ENCODE data around the gene GRID2. TPM values are rescaled to one million over a fixed set of nuclear protein-coding genes. Genes with fewer than 3 reads are reported as not detected.

GRID2 gene
- total RNA-seq, 1 donor from 2014 or later: not detected

- intact Hi-C loops (cut with micrococcal nuclease): no loop called here
- H3K4me1 ChIP-seq: no peaks in the 10 kb centered on the region
- H3K4me3 ChIP-seq: no peak overlapping the region
- no peaks in the 10 kb centered on the region for H3K36me3 ChIP-seq
- no peak overlapping the region for H3K27ac ChIP-seq (replicated peaks)
- no peak for TF ChIP-seq CTCF (IDR thresholded peaks at IDR 0.05; ENCODE audit: borderline replicate concordance)
- no peaks in the 10 kb centered on the region for H3K27me3 ChIP-seq (ENCODE audit: low read depth)
- DNase-seq: no peak
- H3K9me3 ChIP-seq (replicated peaks): no peaks in the 10 kb centered on the region
Measured at GRCh38 chr4:92733231-92733630, 429.5 kb downstream of the GRID2 start.

GRCh38 chr4:92735025-92735665 lies 431.4 kb downstream of the GRID2 start:
- Histone ChIP-seq H3K4me1 (no peaks in the 10 kb centered on the region), H3K4me3 (no peak overlapping the region), H3K27me3 (ENCODE audit: low read depth) (no peaks in the 10 kb centered on the region), H3K36me3 (no peaks in the 10 kb centered on the region), H3K27ac (replicated peaks) (no peak overlapping the region), H3K9me3 (replicated peaks) (no peaks in the 10 kb centered on the region)
- no peak for TF ChIP-seq CTCF (IDR thresholded peaks at IDR 0.05; ENCODE audit: borderline replicate concordance)
- no peak for DNase-seq
- intact Hi-C loops (cut with micrococcal nuclease): no loop called here

GRCh38 chr4:92760433-92760832 lies 456.7 kb downstream of the GRID2 start:
- Histone ChIP-seq H3K4me1 (no peaks in the 10 kb centered on the region), H3K27me3 (ENCODE audit: low read depth) (no peaks in the 10 kb centered on the region), H3K4me3 (no peak overlapping the region), H3K36me3 (no peaks in the 10 kb centered on the region), H3K9me3 (replicated peaks) (no peaks in the 10 kb centered on the region), H3K27ac (replicated peaks) (no peak overlapping the region)
- intact Hi-C loops (cut with micrococcal nuclease): no loop called here
- no peak for TF ChIP-seq CTCF (IDR thresholded peaks at IDR 0.05; ENCODE audit: borderline replicate concordance)
- no peak for DNase-seq

- DNase-seq: no peak
- Histone ChIP-seq H3K4me3 (no peak overlapping the region), H3K9me3 (replicated peaks) (peaks cover 3% of the 10 kb centered on the region), H3K4me1 (no peaks in the 10 kb centered on the region), H3K27me3 (ENCODE audit: low read depth) (no peaks in the 10 kb centered on the region), H3K27ac (replicated peaks) (no peak overlapping the region), H3K36me3 (no peaks in the 10 kb centered on the region)
- TF ChIP-seq CTCF (IDR thresholded peaks at IDR 0.05; ENCODE audit: borderline replicate concordance): no peak
- intact Hi-C loops (cut with micrococcal nuclease): no loop called here
Measured at GRCh38 chr4:92776080-92776479, 472.3 kb downstream of the GRID2 start.

GRCh38 chr4:92789741-92790140 lies 486.0 kb downstream of the GRID2 start:
- no peak for TF ChIP-seq CTCF (IDR thresholded peaks at IDR 0.05; ENCODE audit: borderline replicate concordance)
- no peak overlapping the region for H3K4me3 ChIP-seq
- intact Hi-C loops (cut with micrococcal nuclease): no loop called here

More at GRCh38 chr4:92789741-92790140, 486.0 kb downstream of the GRID2 start:
- Histone ChIP-seq H3K27ac (replicated peaks) (no peak overlapping the region), H3K9me3 (replicated peaks) (no peaks in the 10 kb centered on the region), H3K4me1 (no peaks in the 10 kb centered on the region), H3K36me3 (no peaks in the 10 kb centered on the region), H3K27me3 (ENCODE audit: low read depth) (no peaks in the 10 kb centered on the region)
- DNase-seq: no peak

All from left ventricle myocardium inferior (tissue), 1 donor.